ENCODE measurements around the gene FAM3C.

Gene FAM3C

GRCh38 chr7:121395494-121395960 is 581 bp downstream of the FAM3C start:
- H3K9me3 ChIP-seq (ENCODE audit: control insufficient read depth in 1 of 2, low read length in 2 of 2) = no peaks in the 10 kb centered on the region
- H3K27me3 ChIP-seq (ENCODE audit: control insufficient read depth in 1 of 2, insufficient read depth in 2 of 2, low read length in 2 of 2) = no peaks in the 10 kb centered on the region
- H3K36me3 ChIP-seq (ENCODE audit: control insufficient read depth in 1 of 2, insufficient read depth in 2 of 2, low read length in 2 of 2) = no peaks in the 10 kb centered on the region
- peak overlapping the region; percentile 76 to 77 for H3K9ac ChIP-seq (ENCODE audit: low read depth in 1 of 2, low read length in 2 of 2)
- H3K27ac ChIP-seq (ENCODE audit: low read depth, low read length) = peak overlapping the region; percentile 82
- peak overlapping the region; percentile 74 to 92 for H3K4me3 ChIP-seq (ENCODE audit: low read depth in 1 of 2, low read length in 2 of 2)
- peaks cover 27 to 33% of the 10 kb centered on the region in 2 donors for H3K4me1 ChIP-seq (ENCODE audit: control insufficient read depth in 1 of 2, insufficient read depth in 2 of 2, low read length in 2 of 2)

- no peaks in the 10 kb centered on the region for H3K36me3 ChIP-seq (ENCODE audit: control insufficient read depth in 1 of 2, insufficient read depth in 2 of 2, low read length in 2 of 2)
- no peaks in the 10 kb centered on the region for H3K27me3 ChIP-seq (ENCODE audit: control insufficient read depth in 1 of 2, insufficient read depth in 2 of 2, low read length in 2 of 2)
- peaks cover 27 to 40% of the 10 kb centered on the region in 2 donors for H3K4me1 ChIP-seq (ENCODE audit: control insufficient read depth in 1 of 2, insufficient read depth in 2 of 2, low read length in 2 of 2)
- no peak overlapping the region for H3K27ac ChIP-seq (ENCODE audit: low read depth, low read length)
- H3K9ac ChIP-seq (ENCODE audit: low read depth in 1 of 2, low read length in 2 of 2) = peak overlapping the region in 1 of 2 donors; percentile 58
- peak overlapping the region; percentile 44 to 74 for H3K4me3 ChIP-seq (ENCODE audit: low read depth in 1 of 2, low read length in 2 of 2)
- no peaks in the 10 kb centered on the region for H3K9me3 ChIP-seq (ENCODE audit: control insufficient read depth in 1 of 2, low read length in 2 of 2)
These were observed 1.4 kb downstream of the FAM3C start for GRCh38 chr7:121394709-121395140.

GRCh38 chr7:121393005-121393366 is 3.1 kb downstream of the FAM3C start:
- H3K4me3 ChIP-seq (ENCODE audit: low read depth in 1 of 2, low read length in 2 of 2) = no peak overlapping the region
- H3K27me3 ChIP-seq (ENCODE audit: control insufficient read depth in 1 of 2, insufficient read depth in 2 of 2, low read length in 2 of 2) = no peaks in the 10 kb centered on the region
- H3K27ac ChIP-seq (ENCODE audit: low read depth, low read length) = no peak overlapping the region
- no peak overlapping the region for H3K9ac ChIP-seq (ENCODE audit: low read depth in 1 of 2, low read length in 2 of 2)
- H3K4me1 ChIP-seq (ENCODE audit: control insufficient read depth in 1 of 2, insufficient read depth in 2 of 2, low read length in 2 of 2) = peaks cover 23 to 49% of the 10 kb centered on the region in 2 donors
- no peaks in the 10 kb centered on the region for H3K9me3 ChIP-seq (ENCODE audit: control insufficient read depth in 1 of 2, low read length in 2 of 2)
- H3K36me3 ChIP-seq (ENCODE audit: control insufficient read depth in 1 of 2, insufficient read depth in 2 of 2, low read length in 2 of 2) = no peaks in the 10 kb centered on the region

GRCh38 chr7:121392277-121393004 is 3.7 kb downstream of the FAM3C start:
- Histone ChIP-seq H3K9ac (ENCODE audit: low read depth in 1 of 2, low read length in 2 of 2) (no peak overlapping the region), H3K4me3 (ENCODE audit: low read depth in 1 of 2, low read length in 2 of 2) (no peak overlapping the region), H3K36me3 (ENCODE audit: control insufficient read depth in 1 of 2, insufficient read depth in 2 of 2, low read length in 2 of 2) (no peaks in the 10 kb centered on the region), H3K27ac (ENCODE audit: low read depth, low read length) (no peak overlapping the region), H3K27me3 (ENCODE audit: control insufficient read depth in 1 of 2, insufficient read depth in 2 of 2, low read length in 2 of 2) (no peaks in the 10 kb centered on the region), H3K4me1 (ENCODE audit: control insufficient read depth in 1 of 2, insufficient read depth in 2 of 2, low read length in 2 of 2) (peaks cover 23 to 46% of the 10 kb centered on the region in 2 donors), H3K9me3 (ENCODE audit: control insufficient read depth in 1 of 2, low read length in 2 of 2) (no peaks in the 10 kb centered on the region)

- Histone ChIP-seq H3K9ac (ENCODE audit: low read depth in 1 of 2, low read length in 2 of 2) (no peak overlapping the region), H3K9me3 (ENCODE audit: control insufficient read depth in 1 of 2, low read length in 2 of 2) (no peaks in the 10 kb centered on the region), H3K36me3 (ENCODE audit: control insufficient read depth in 1 of 2, insufficient read depth in 2 of 2, low read length in 2 of 2) (no peaks in the 10 kb centered on the region), H3K4me3 (ENCODE audit: low read depth in 1 of 2, low read length in 2 of 2) (peak overlapping the region in 1 of 2 donors; percentile 17), H3K27me3 (ENCODE audit: control insufficient read depth in 1 of 2, insufficient read depth in 2 of 2, low read length in 2 of 2) (no peaks in the 10 kb centered on the region), H3K27ac (ENCODE audit: low read depth, low read length) (no peak overlapping the region), H3K4me1 (ENCODE audit: control insufficient read depth in 1 of 2, insufficient read depth in 2 of 2, low read length in 2 of 2) (peaks cover 18 to 38% of the 10 kb centered on the region in 2 donors)
These were observed 4.4 kb downstream of the FAM3C start for GRCh38 chr7:121391686-121392085.

GRCh38 chr7:121390617-121391016 is 5.5 kb downstream of the FAM3C start:
- H3K27ac ChIP-seq (ENCODE audit: low read depth, low read length) = no peak overlapping the region
- no peak overlapping the region for H3K4me3 ChIP-seq (ENCODE audit: low read depth in 1 of 2, low read length in 2 of 2)
- H3K4me1 ChIP-seq (ENCODE audit: control insufficient read depth in 1 of 2, insufficient read depth in 2 of 2, low read length in 2 of 2) = peaks cover 23 to 44% of the 10 kb centered on the region in 2 donors
- H3K36me3 ChIP-seq (ENCODE audit: control insufficient read depth in 1 of 2, insufficient read depth in 2 of 2, low read length in 2 of 2) = no peaks in the 10 kb centered on the region
- H3K9ac ChIP-seq (ENCODE audit: low read depth in 1 of 2, low read length in 2 of 2) = no peak overlapping the region
- no peaks in the 10 kb centered on the region for H3K9me3 ChIP-seq (ENCODE audit: control insufficient read depth in 1 of 2, low read length in 2 of 2)
- H3K27me3 ChIP-seq (ENCODE audit: control insufficient read depth in 1 of 2, insufficient read depth in 2 of 2, low read length in 2 of 2) = no peaks in the 10 kb centered on the region

GRCh38 chr7:121390109-121390508 is 6.0 kb downstream of the FAM3C start:
- H3K9ac ChIP-seq (ENCODE audit: low read depth in 1 of 2, low read length in 2 of 2) = no peak overlapping the region
- peaks cover 28 to 49% of the 10 kb centered on the region in 2 donors for H3K4me1 ChIP-seq (ENCODE audit: control insufficient read depth in 1 of 2, insufficient read depth in 2 of 2, low read length in 2 of 2)
- H3K27me3 ChIP-seq (ENCODE audit: control insufficient read depth in 1 of 2, insufficient read depth in 2 of 2, low read length in 2 of 2) = no peaks in the 10 kb centered on the region
- no peak overlapping the region for H3K4me3 ChIP-seq (ENCODE audit: low read depth in 1 of 2, low read length in 2 of 2)
- H3K36me3 ChIP-seq (ENCODE audit: control insufficient read depth in 1 of 2, insufficient read depth in 2 of 2, low read length in 2 of 2) = no peaks in the 10 kb centered on the region
- no peak overlapping the region for H3K27ac ChIP-seq (ENCODE audit: low read depth, low read length)
- H3K9me3 ChIP-seq (ENCODE audit: control insufficient read depth in 1 of 2, low read length in 2 of 2) = no peaks in the 10 kb centered on the region

- H3K27me3 ChIP-seq (ENCODE audit: control insufficient read depth in 1 of 2, insufficient read depth in 2 of 2, low read length in 2 of 2) = no peaks in the 10 kb centered on the region
- H3K27ac ChIP-seq (ENCODE audit: low read depth, low read length) = no peak overlapping the region
- no peaks in the 10 kb centered on the region for H3K9me3 ChIP-seq (ENCODE audit: control insufficient read depth in 1 of 2, low read length in 2 of 2)
- no peaks in the 10 kb centered on the region for H3K36me3 ChIP-seq (ENCODE audit: control insufficient read depth in 1 of 2, insufficient read depth in 2 of 2, low read length in 2 of 2)
- H3K4me1 ChIP-seq (ENCODE audit: control insufficient read depth in 1 of 2, insufficient read depth in 2 of 2, low read length in 2 of 2) = peaks cover 31 to 55% of the 10 kb centered on the region in 2 donors
- no peak overlapping the region for H3K9ac ChIP-seq (ENCODE audit: low read depth in 1 of 2, low read length in 2 of 2)
- H3K4me3 ChIP-seq (ENCODE audit: low read depth in 1 of 2, low read length in 2 of 2) = no peak overlapping the region
These were observed 7.2 kb downstream of the FAM3C start for GRCh38 chr7:121388950-121389349.

GRCh38 chr7:121385800-121386179 is 10.3 kb downstream of the FAM3C start:
- no peak overlapping the region for H3K27ac ChIP-seq (ENCODE audit: low read depth, low read length)
- H3K9ac ChIP-seq (ENCODE audit: low read depth in 1 of 2, low read length in 2 of 2) = no peak overlapping the region
- H3K4me1 ChIP-seq (ENCODE audit: control insufficient read depth in 1 of 2, insufficient read depth in 2 of 2, low read length in 2 of 2) = peaks cover 21 to 52% of the 10 kb centered on the region in 2 donors
- H3K4me3 ChIP-seq (ENCODE audit: low read depth in 1 of 2, low read length in 2 of 2) = peak overlapping the region; percentile 3 to 20
- H3K27me3 ChIP-seq (ENCODE audit: control insufficient read depth in 1 of 2, insufficient read depth in 2 of 2, low read length in 2 of 2) = no peaks in the 10 kb centered on the region
- H3K9me3 ChIP-seq (ENCODE audit: control insufficient read depth in 1 of 2, low read length in 2 of 2) = no peaks in the 10 kb centered on the region
- H3K36me3 ChIP-seq (ENCODE audit: control insufficient read depth in 1 of 2, insufficient read depth in 2 of 2, low read length in 2 of 2) = peaks cover 0 to 6% of the 10 kb centered on the region in 2 donors

- Histone ChIP-seq H3K9me3 (ENCODE audit: control insufficient read depth in 1 of 2, low read length in 2 of 2) (no peaks in the 10 kb centered on the region), H3K4me3 (ENCODE audit: low read depth in 1 of 2, low read length in 2 of 2) (peak overlapping the region in 1 of 2 donors; percentile 20), H3K36me3 (ENCODE audit: control insufficient read depth in 1 of 2, insufficient read depth in 2 of 2, low read length in 2 of 2) (peaks cover 0 to 6% of the 10 kb centered on the region in 2 donors), H3K27me3 (ENCODE audit: control insufficient read depth in 1 of 2, insufficient read depth in 2 of 2, low read length in 2 of 2) (no peaks in the 10 kb centered on the region), H3K9ac (ENCODE audit: low read depth in 1 of 2, low read length in 2 of 2) (peak overlapping the region in 1 of 2 donors; percentile 18), H3K4me1 (ENCODE audit: control insufficient read depth in 1 of 2, insufficient read depth in 2 of 2, low read length in 2 of 2) (peaks cover 21 to 51% of the 10 kb centered on the region in 2 donors), H3K27ac (ENCODE audit: low read depth, low read length) (no peak overlapping the region)
These were observed 10.9 kb downstream of the FAM3C start for GRCh38 chr7:121385056-121385799.

Measured in duodenal mucosa (tissue), 2 donors.